Measurements from ENCODE around the gene CDON. TPM values are rescaled to one million over a fixed set of nuclear protein-coding genes. Genes with fewer than 3 reads are reported as not detected.
"Not testable (repeated sequence)": the region's sequence is repeated elsewhere in the genome, so short reads cannot be mapped to it uniquely, and the experiment has no call there.

Gene CDON
- total RNA-seq, 1 donor from 2014 or later = 4.4 TPM

DNA sequence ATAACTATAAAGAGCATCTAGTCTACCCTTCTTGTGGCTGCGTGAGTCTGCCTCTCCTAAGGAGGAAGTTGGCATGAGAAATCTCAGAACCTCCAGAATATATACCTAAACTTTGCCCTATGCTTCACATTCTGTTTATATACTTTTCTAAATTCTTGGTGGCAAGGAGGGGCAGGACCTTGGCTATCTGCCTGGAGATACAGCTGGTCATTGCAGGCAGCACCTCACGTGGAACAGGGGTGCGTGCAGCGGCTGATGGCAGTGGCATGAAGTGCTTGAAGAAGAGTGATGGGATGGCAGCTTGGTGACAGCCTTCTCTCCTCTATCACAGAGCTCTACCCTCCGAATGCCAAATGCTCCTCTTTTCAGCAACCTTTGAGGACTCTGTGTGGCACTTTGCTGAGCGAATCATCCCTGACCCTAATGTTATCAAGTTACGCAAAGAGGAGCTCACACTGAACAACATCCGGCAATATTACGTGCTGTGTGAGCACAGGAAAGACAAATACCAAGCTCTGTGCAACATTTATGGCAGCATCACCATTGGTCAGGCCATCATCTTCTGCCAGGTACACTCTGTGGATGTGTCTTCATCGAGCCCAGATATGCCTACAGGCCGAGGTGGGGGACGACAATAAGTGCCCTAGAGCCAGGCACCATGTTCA, 145.9 kb downstream of the CDON start:
- intact Hi-C loops (cut with DNase I) = no loop called here
- DNase-seq (ENCODE audit: low spot score) = peak; percentile 68

DNA sequence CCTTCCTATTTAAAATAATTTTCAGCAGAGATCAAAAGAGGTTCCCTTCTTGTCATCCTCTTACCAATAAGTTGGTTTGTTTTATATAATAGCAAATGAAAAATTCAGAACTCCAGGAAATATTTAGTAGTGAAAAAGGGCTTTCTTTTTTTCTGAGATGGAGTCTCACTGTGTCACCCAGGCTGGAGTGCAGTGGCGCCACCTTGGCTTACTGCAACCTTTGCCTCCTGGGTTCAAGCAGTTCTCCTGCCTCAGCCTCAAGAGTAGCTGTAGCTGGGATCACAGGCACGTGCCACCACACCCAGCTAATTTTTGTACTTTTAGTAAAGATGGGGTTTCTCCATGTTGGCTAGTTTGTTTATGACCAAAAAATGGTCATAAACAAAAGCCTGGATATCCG, 148.1 kb downstream of the CDON start:
- DNase-seq (ENCODE audit: low spot score); intact Hi-C loops (cut with DNase I): not testable (repeated sequence)

DNA sequence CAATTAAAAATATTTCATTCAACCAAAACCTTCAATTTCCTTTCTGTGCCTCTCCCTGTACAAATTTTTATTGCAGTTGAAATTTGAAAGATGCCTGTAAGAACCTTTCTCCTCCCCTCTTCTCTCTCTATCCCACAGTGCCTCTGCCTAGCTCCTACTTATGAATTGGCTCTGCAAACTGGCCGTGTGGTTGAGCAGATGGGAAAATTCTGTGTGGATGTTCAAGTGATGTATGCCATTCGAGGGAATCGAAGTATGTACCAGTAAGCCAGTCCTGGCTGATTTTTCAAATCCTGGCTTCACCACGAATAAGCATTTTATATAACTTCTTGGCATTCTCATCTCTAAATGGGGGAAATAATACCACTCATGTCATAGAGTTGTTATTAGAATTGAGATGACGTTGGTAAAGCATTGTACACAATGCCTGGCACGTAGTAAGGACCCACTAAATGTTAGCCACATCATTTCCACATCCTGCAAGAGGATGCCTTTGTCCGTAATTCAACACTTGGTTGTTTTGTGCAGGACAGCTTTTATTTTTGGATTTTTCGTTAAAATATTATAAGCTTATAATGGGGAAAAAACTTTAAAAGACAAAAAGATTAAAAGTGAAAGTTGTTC, 152.3 kb downstream of the CDON start:
- intact Hi-C loops (cut with DNase I) = no loop called here
- no peak for DNase-seq (ENCODE audit: low spot score)

Other genes starting within 250 kb of the CDON start
- not detected for gene PATE4, start 229.6 kb downstream of the CDON start, total RNA-seq
- gene HYLS1, start 175.2 kb downstream of the CDON start, total RNA-seq = 2.3 TPM
- gene PUS3, start 159.7 kb downstream of the CDON start, total RNA-seq = 7.1 TPM
- gene DDX25, start 158.4 kb downstream of the CDON start, total RNA-seq = not detected
- not detected for gene VSIG10L2, start 116.8 kb downstream of the CDON start, total RNA-seq
- gene RPUSD4, start 148.8 kb upstream of the CDON start, total RNA-seq = 32.2 TPM
- 22.3 TPM for gene FAM118B, start 148.9 kb upstream of the CDON start, total RNA-seq
- 77.4 TPM for gene SRPRA, start 206.0 kb upstream of the CDON start, total RNA-seq
- 23.0 TPM for gene FOXRED1, start 206.3 kb upstream of the CDON start, total RNA-seq
- gene TIRAP, start 220.2 kb upstream of the CDON start, total RNA-seq = 8.4 TPM
- gene DCPS, start 241.2 kb upstream of the CDON start, total RNA-seq = 9.9 TPM

Measured in cardiac septum (tissue), 1 donor.